Activated CD8-positive, alpha-beta T cell treated with anti-CD3 and anti-CD28 coated beads, Interleukin-2, amount 10 ng/mL, durations not matched to agents 7 days and 5 days (primary cell): Measurements from ENCODE around the gene METTL27. TPM values are rescaled to one million over a fixed set of nuclear protein-coding genes. Genes with fewer than 3 reads are reported as not detected.
"Not testable (repeated sequence)": the region's sequence is repeated elsewhere in the genome, so short reads cannot be mapped to it uniquely, and the experiment has no call there.

ENCODE experiments used
- ATAC-seq: fragments of 150-1000 bp; cut with Tn5 transposase; one replicate; pipeline ENCODE4 v1.10.0; 2021; ENCODE audit warnings: moderate library complexity
- CTCF ChIA-PET: fragments of 350-600 bp; sonication (Branson Sonifier 250); formaldehyde crosslinking; loops from one replicate; lab custom pipeline; 2021; ENCODE audit warnings: antibody characterized with exemption; lab: Charles Lee
- POLR2A ChIA-PET: fragments of 350-600 bp; sonication (Branson Sonifier 250); formaldehyde crosslinking; loops from one replicate; lab custom pipeline; 2021; ENCODE audit warnings: antibody characterized with exemption; lab: Charles Lee
- DNase-seq: peaks from one replicate; pipeline ENCODE4 v3.0.0-alpha.2; 2020
- H3K27ac Mint-ChIP-seq: one replicate; pipeline ENCODE4 v1.8.0; 2021; ENCODE audit warnings: mild to moderate bottlenecking, mixed read lengths
- H3K27me3 Mint-ChIP-seq: one replicate; pipeline ENCODE4 v1.8.0; 2021; ENCODE audit warnings: low read depth, mixed read lengths
- H3K36me3 Mint-ChIP-seq: one replicate; pipeline ENCODE4 v1.8.0; 2021; ENCODE audit warnings: low read depth, mixed read lengths
- H3K4me1 Mint-ChIP-seq: one replicate; pipeline ENCODE4 v1.8.0; 2021; ENCODE audit warnings: low read depth, mixed read lengths
- H3K4me3 Mint-ChIP-seq: one replicate; pipeline ENCODE4 v1.8.0; 2021; ENCODE audit warnings: mild to moderate bottlenecking, mixed read lengths
- H3K9me3 Mint-ChIP-seq: one replicate; pipeline ENCODE4 v1.8.0; 2022; ENCODE audit warnings: mixed read lengths; ENCODE audit not compliant: insufficient read depth
- total RNA-seq, 2 experiments: library from RNA; stranded (reverse); gene quantifications; one replicate each; pipeline ENCODE4 v1.2.3, GENCODE V29; 2021

The METTL27 gene
- not detected for total RNA-seq

DNA sequence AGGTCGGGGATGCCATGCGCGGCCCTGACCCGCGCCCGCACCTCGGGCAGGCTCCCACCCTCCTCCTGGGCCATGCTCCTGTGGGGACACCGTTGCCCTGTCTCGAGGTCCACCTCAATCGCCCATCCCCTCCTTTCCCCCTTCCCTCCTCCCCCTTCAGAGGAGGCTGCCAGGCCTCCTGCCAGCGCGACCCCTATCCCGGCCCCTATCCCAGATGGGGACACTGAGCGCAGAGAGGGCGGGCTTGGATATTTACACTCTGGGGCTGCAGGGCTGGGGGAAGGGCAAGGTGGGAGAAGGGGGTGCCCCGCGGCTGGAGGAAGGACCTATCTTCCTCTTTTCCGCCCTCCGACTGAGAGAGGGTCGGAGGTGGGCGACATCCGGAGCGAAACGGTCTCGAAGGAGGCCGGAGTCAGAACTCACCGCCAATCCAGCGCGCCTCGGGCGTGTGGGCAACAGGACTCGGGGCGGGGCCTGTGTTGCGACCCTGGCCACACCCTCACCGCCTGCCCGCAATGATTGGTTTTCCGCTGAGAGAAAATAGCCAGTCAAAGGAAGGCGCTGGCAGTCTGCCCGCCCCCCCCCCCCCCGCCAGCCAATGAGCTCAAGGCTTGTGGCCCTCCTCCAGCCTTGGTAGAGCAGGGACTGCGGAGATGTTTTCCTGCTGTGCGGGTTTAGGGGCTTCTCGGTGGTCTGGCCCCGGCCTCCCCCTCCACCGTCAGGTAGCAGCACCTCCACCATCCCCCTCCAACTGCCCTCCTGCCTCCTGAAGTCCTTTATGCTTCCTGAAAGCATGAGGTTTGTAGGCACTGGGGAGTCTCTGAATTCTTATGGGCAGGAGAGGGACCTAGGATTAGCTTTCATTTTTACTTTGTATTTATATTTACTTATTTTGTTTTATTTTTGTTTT, at the start of gene METTL27:
Gene METTL27 (minus strand): TSS at position 450 of the 910 bp plus-strand sequence. CDS start 376 bp downstream, at position 74.
- Mint-ChIP-seq H3K27me3 (peaks cover 9% of the 10 kb centered on the region), H3K9me3 (no peaks in the 10 kb centered on the region), H3K4me1 (peaks cover 24% of the 10 kb centered on the region), H3K4me3 (peak within 1 kb of the TSS; percentile 80), H3K36me3 (no peaks in the 10 kb centered on the region), H3K27ac (peak within 1 kb of the TSS; percentile 83)
- DNase-seq (peak; percentile 94), ATAC-seq (peak; percentile 99)
- POLR2A ChIA-PET = interaction anchor here (1.1 kb wide), 1 partner anchor 103 kb away, joined by 5 read pairs; no protein-coding TSS in a partner anchor
- CTCF ChIA-PET = interaction anchor here (0.5 to 1.4 kb wide), 5 partner anchors 12 to 184 kb away, joined by 3 to 9 read pairs (median 3); no protein-coding TSS in a partner anchor

- Mint-ChIP-seq H3K27ac (no peak overlapping the region), H3K4me1 (peaks cover 9% of the 10 kb centered on the region)
Observed at GRCh38 chr7:73891178-73891885, 49.0 kb upstream of the METTL27 start.

DNA sequence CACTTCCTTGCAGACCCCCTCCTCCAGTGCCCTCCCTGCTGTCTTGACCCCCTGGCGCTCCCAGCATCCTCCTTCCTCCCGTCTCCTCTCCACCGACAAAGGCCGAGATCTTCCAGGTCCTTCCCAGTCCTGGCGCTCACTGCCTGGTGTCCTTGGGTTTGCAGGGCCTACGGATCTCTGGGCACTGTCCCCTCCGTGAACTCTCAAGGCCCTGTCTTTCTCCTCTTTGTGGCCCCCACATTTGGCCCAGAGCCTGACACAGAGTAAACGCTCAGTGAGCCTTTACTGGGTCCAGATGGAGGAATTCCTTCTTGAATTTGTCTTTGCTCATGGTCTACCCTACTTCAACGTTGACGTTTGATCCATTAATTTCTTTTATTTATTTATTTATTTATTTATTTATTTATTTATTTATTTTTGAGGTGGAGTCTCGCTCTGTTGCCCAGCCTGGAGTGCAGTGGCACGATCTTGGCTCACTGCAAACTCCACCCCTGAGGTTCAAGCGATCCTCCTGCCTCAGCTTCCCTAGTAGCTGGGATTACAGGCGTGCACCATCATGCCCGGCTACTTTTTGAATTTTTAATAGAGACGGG, 48.3 kb upstream of the METTL27 start:
- ChIA-PET POLR2A (no interaction called here), CTCF (no interaction called here)
- H3K36me3 Mint-ChIP-seq = no peaks in the 10 kb centered on the region
- H3K27me3 Mint-ChIP-seq = peaks cover 16% of the 10 kb centered on the region
- DNase-seq (no peak), ATAC-seq (no peak)
- H3K9me3 Mint-ChIP-seq = no peaks in the 10 kb centered on the region
- no peak overlapping the region for H3K4me3 Mint-ChIP-seq
- H3K27ac Mint-ChIP-seq = no peak overlapping the region
- peaks cover 9% of the 10 kb centered on the region for H3K4me1 Mint-ChIP-seq

More at GRCh38 chr7:73891178-73891885, 49.0 kb upstream of the METTL27 start:
- Mint-ChIP-seq H3K4me3 (no peak overlapping the region), H3K36me3 (no peaks in the 10 kb centered on the region), H3K9me3 (no peaks in the 10 kb centered on the region), H3K27me3 (peaks cover 13% of the 10 kb centered on the region)
- ChIA-PET CTCF (no interaction called here), POLR2A (no interaction called here)
- DNase-seq (no peak), ATAC-seq (no peak)

DNA sequence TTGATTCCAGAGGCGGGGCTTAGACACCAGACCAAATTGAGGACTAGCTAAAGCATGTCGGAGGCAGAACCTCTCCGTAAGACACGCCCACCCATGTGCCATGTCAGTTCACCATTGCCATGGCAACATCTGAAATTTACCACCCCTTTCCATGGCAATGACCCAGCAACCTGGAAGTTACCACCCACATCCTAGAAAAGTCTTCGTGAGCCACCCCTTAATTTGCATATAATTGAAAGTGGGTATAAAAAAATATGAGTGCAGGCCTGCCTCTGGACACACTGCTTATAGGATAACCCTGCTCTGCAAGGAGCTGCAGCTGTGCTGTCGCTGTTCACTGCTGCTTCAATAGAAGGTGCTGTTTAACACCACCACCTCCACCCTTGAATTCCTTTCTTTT, 46.6 kb upstream of the METTL27 start:
- H3K27me3 Mint-ChIP-seq = peaks cover 16% of the 10 kb centered on the region
- H3K36me3 Mint-ChIP-seq = no peaks in the 10 kb centered on the region
- CTCF ChIA-PET = no interaction called here
- H3K27ac Mint-ChIP-seq = no peak overlapping the region
- H3K4me1 Mint-ChIP-seq = peaks cover 9% of the 10 kb centered on the region
- DNase-seq (no peak), ATAC-seq (no peak)
- POLR2A ChIA-PET = no interaction called here
- no peaks in the 10 kb centered on the region for H3K9me3 Mint-ChIP-seq
- no peak overlapping the region for H3K4me3 Mint-ChIP-seq

DNA sequence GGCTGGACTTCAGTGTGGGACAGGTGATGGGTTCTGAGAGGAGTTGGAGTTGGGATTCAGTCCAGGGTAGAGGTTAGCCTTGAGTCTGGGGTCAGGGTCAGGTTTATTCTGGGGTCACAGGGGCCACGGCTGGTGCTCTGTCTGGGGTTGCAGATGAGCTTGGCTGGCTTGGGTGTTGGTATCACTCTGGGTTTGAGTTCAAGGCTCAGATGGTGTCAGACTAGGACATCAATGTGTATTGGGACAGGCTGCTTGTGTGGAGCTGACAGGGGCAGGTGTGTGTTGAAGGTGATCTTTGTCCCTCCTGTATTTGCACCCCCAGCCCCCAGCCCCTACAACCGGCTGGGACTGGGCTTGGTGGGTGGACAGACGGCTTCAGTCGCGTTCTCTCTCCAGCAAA, 45.4 kb upstream of the METTL27 start:
- ChIA-PET POLR2A (interaction anchor here (0.6 kb wide), 1 partner anchor 26 kb away, joined by 3 read pairs; no protein-coding TSS in a partner anchor), CTCF (no interaction called here)
- Mint-ChIP-seq H3K4me1 (peaks cover 9% of the 10 kb centered on the region), H3K27ac (no peak overlapping the region), H3K27me3 (peaks cover 16% of the 10 kb centered on the region), H3K9me3 (no peaks in the 10 kb centered on the region), H3K36me3 (no peaks in the 10 kb centered on the region), H3K4me3 (no peak overlapping the region)
- ATAC-seq (no peak), DNase-seq (no peak)

GRCh38 chr7:73885975-73886798, 43.9 kb upstream of the METTL27 start:
- ChIA-PET POLR2A (interaction anchor here (0.7 kb wide), 1 partner anchor 30 kb away, joined by 5 read pairs; no protein-coding TSS in a partner anchor), CTCF (no interaction called here)
- H3K36me3 Mint-ChIP-seq = no peaks in the 10 kb centered on the region
- ATAC-seq (no peak), DNase-seq (no peak)
- H3K27me3 Mint-ChIP-seq = peaks cover 16% of the 10 kb centered on the region
- H3K4me3 Mint-ChIP-seq = no peak overlapping the region
- no peaks in the 10 kb centered on the region for H3K9me3 Mint-ChIP-seq
- no peak overlapping the region for H3K27ac Mint-ChIP-seq
- H3K4me1 Mint-ChIP-seq = peaks cover 9% of the 10 kb centered on the region

- no peaks in the 10 kb centered on the region for H3K36me3 Mint-ChIP-seq
- no peak for ATAC-seq
- no peak overlapping the region for H3K27ac Mint-ChIP-seq
- H3K4me3 Mint-ChIP-seq = no peak overlapping the region
- CTCF ChIA-PET = no interaction called here
- H3K9me3 Mint-ChIP-seq = no peaks in the 10 kb centered on the region
- peaks cover 16% of the 10 kb centered on the region for H3K27me3 Mint-ChIP-seq
- DNase-seq = no peak
- peaks cover 8% of the 10 kb centered on the region for H3K4me1 Mint-ChIP-seq
- POLR2A ChIA-PET = interaction anchor here (0.6 to 0.7 kb wide), 3 partner anchors 29 to 740 kb away, joined by 3 to 5 read pairs (median 3); no protein-coding TSS in a partner anchor
Observed at GRCh38 chr7:73885433-73885974, 43.2 kb upstream of the METTL27 start.

GRCh38 chr7:73884867-73885422, 42.6 kb upstream of the METTL27 start:
- ATAC-seq, H3K27ac Mint-ChIP-seq, DNase-seq, CTCF ChIA-PET, H3K36me3 Mint-ChIP-seq, H3K9me3 Mint-ChIP-seq, H3K4me3 Mint-ChIP-seq, H3K4me1 Mint-ChIP-seq: not testable (repeated sequence)
- POLR2A ChIA-PET = interaction anchor here (0.6 to 0.7 kb wide), 2 partner anchors 275 to 740 kb away, joined by 3 read pairs; no protein-coding TSS in a partner anchor
- peaks cover 16% of the 10 kb centered on the region for H3K27me3 Mint-ChIP-seq

DNA sequence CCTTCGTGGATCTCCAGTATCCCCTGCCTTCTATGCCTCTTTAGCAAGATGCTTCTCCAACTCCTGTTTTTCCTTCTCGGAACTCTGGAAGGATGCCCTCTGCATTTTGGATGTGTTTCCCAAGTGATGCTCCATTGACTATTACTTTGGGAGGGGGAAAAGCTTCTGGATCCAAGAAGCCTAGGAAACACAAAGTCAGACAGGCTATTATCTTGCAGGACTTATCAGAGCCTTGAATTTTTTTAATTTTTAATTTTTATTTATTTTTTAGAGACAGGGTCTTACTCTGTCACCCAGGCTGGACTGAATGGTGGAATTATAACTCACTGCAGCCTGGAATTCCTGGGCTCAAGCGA, 39.7 kb upstream of the METTL27 start:
- DNase-seq = no peak
- H3K4me3 Mint-ChIP-seq = no peak overlapping the region
- no peak for ATAC-seq
- no peaks in the 10 kb centered on the region for H3K4me1 Mint-ChIP-seq
- peaks cover 7% of the 10 kb centered on the region for H3K27me3 Mint-ChIP-seq
- ChIA-PET CTCF (interaction anchor here (1.5 kb wide), 1 partner anchor 145 kb away, joined by 4 read pairs; no protein-coding TSS in a partner anchor), POLR2A (no interaction called here)
- H3K27ac Mint-ChIP-seq = no peak overlapping the region
- no peaks in the 10 kb centered on the region for H3K36me3 Mint-ChIP-seq
- no peaks in the 10 kb centered on the region for H3K9me3 Mint-ChIP-seq

- ATAC-seq (no peak), DNase-seq (no peak)
- Mint-ChIP-seq H3K27me3 (peaks cover 4% of the 10 kb centered on the region), H3K36me3 (no peaks in the 10 kb centered on the region), H3K4me3 (no peak overlapping the region), H3K27ac (no peak overlapping the region), H3K9me3 (no peaks in the 10 kb centered on the region), H3K4me1 (no peaks in the 10 kb centered on the region)
- ChIA-PET POLR2A (interaction anchor here (0.5 kb wide), 1 partner anchor 64 kb away, joined by 3 read pairs; no protein-coding TSS in a partner anchor), CTCF (interaction anchor here (1.5 kb wide), 1 partner anchor 145 kb away, joined by 4 read pairs; no protein-coding TSS in a partner anchor)
Observed at GRCh38 chr7:73881352-73882046, 39.2 kb upstream of the METTL27 start.
